H1 (cell line): ENCODE measurements around the gene WTIP. TPM values are rescaled to one million over a fixed set of nuclear protein-coding genes. Genes with fewer than 3 reads are reported as not detected.
A peak's percentile ranks its signal among the peaks of the same experiment; 100 is the strongest.

Experiments used
- CTCF ChIA-PET: fragments of 300-600 bp; sonication (Branson Sonifier 250); formaldehyde crosslinking; loops from one replicate; lab custom pipeline; 2021; ENCODE audit not compliant: partially characterized antibody; lab: Charles Lee
- POLR2A ChIA-PET: fragments of 300-600 bp; sonication (Branson Sonifier 250); formaldehyde crosslinking; loops from one replicate; lab custom pipeline; 2021; ENCODE audit warnings: inconsistent platforms; ENCODE audit not compliant: partially characterized antibody; lab: Charles Lee
- DNase-seq, 2 experiments: peaks; one replicate each; pipeline versions ENCODE4 v3.0.0 to v3.0.0-alpha.2; 2010 to 2022; ENCODE audit warnings: low spot score in 2 of 2, low read depth in 1 of 2, mixed read lengths in 1 of 2
- FAIRE-seq: peaks from 2 replicates; lab custom pipeline; 2011; peaks lifted over from hg19 to GRCh38; lab: Jason Lieb, UNC
- H2AFZ ChIP-seq: 2 replicates; pipeline ENCODE4 v1.8.1; 2012; ENCODE audit warnings: low read length, inconsistent platforms
- H2AK5ac ChIP-seq: 2 replicates; pipeline ENCODE4 v1.6.1; 2013; ENCODE audit warnings: low read depth, low read length
- H2BK120ac ChIP-seq: replicated peaks from 2 replicates; pipeline ENCODE3; 2013; ENCODE audit warnings: low read depth, low read length, inconsistent platforms
- H2BK12ac ChIP-seq: 2 replicates; pipeline ENCODE4 v1.6.1; 2013; ENCODE audit warnings: low read depth, low read length
- H2BK15ac ChIP-seq: 2 replicates; pipeline ENCODE4 v1.6.1; 2013; ENCODE audit warnings: low read length
- H2BK20ac ChIP-seq: 2 replicates; pipeline ENCODE4 v1.6.1; 2013; ENCODE audit warnings: low read length
- H2BK5ac ChIP-seq: 2 replicates; pipeline ENCODE4 v1.6.1; 2013; ENCODE audit warnings: low read depth, low read length
- H3K14ac ChIP-seq: 2 replicates; pipeline ENCODE4 v1.6.1; 2013; ENCODE audit warnings: inconsistent platforms; ENCODE audit not compliant: insufficient read length
- H3K18ac ChIP-seq: 2 replicates; pipeline ENCODE4 v1.6.1; 2013; ENCODE audit warnings: low read length; ENCODE audit errors: extremely low read depth
- H3K23ac ChIP-seq: 2 replicates; pipeline ENCODE4 v1.6.1; 2013; ENCODE audit warnings: inconsistent platforms; ENCODE audit not compliant: insufficient read length
- H3K23me2 ChIP-seq: 2 replicates; pipeline ENCODE4 v1.6.1; 2013; ENCODE audit warnings: low read depth, low read length
- H3K27ac ChIP-seq: 2 replicates; pipeline ENCODE4 v1.6.1; 2011; ENCODE audit warnings: low read depth, low read length, inconsistent platforms
- H3K27me3 ChIP-seq, 4 experiments: replicated peaks in 1 of 4; 1 replicate in 1 of 4; 2 replicates in 3 of 4; pipeline versions ENCODE4 v1.6.1 to v1.8.1; 2011 to 2013; ENCODE audit warnings: low read length in 3 of 4, mild to moderate bottlenecking in 3 of 4, inconsistent platforms in 2 of 4, mixed read lengths in 2 of 4, moderate library complexity in 1 of 4; ENCODE audit not compliant: control insufficient read depth in 3 of 4, insufficient read depth in 3 of 4; ENCODE audit errors: extremely low read depth in 1 of 4
- H3K36me3 ChIP-seq, 4 experiments: 2 replicates each; pipeline versions ENCODE4 v1.6.1 to v1.8.1; 2011 to 2013; ENCODE audit warnings: mild to moderate bottlenecking in 4 of 4, low read length in 3 of 4, moderate library complexity in 2 of 4, control low read depth in 1 of 4, inconsistent platforms in 1 of 4; ENCODE audit not compliant: insufficient read depth in 4 of 4, control insufficient read depth in 2 of 4
- H3K4ac ChIP-seq: replicated peaks from 2 replicates; pipeline ENCODE3; 2013; ENCODE audit warnings: low read length, low read depth, mixed read lengths, inconsistent platforms; ENCODE audit not compliant: insufficient read length
- H3K4me1 ChIP-seq, 4 experiments: replicated peaks in 1 of 4; 1 replicate in 1 of 4; 2 replicates in 3 of 4; pipeline versions ENCODE4 v1.6.1 to v1.8.1; 2011 to 2013; ENCODE audit warnings: low read length in 3 of 4, inconsistent platforms in 2 of 4, mixed read lengths in 1 of 4; ENCODE audit not compliant: insufficient read depth in 4 of 4, control insufficient read depth in 3 of 4
- H3K4me2 ChIP-seq, 2 experiments: 2 replicates each; pipeline versions ENCODE4 v1.6.1 to v1.8.1; 2011 to 2013; ENCODE audit warnings: low read depth in 2 of 2, low read length in 2 of 2, control low read depth in 1 of 2, inconsistent platforms in 1 of 2, mild to moderate bottlenecking in 1 of 2; ENCODE audit not compliant: insufficient read depth in 1 of 2
- H3K4me3 ChIP-seq, 4 experiments: fragments of 200-600, 300-600 bp in 1 of 4; sonication (generic), shearing (Covaris generic), sonication (Bioruptor Twin) in 1 of 4; 2 replicates each; pipeline versions ENCODE4 v1.5.1 to v1.8.1; 2011 to 2016; ENCODE audit warnings: low read length in 4 of 4, low read depth in 3 of 4, control low read depth in 2 of 4, inconsistent platforms in 2 of 4, mild to moderate bottlenecking in 2 of 4, mixed read lengths in 1 of 4, moderate library complexity in 1 of 4; ENCODE audit not compliant: insufficient read depth in 2 of 4; ENCODE audit errors: extremely low read depth in 1 of 4
- H3K56ac ChIP-seq: replicated peaks from 2 replicates; pipeline ENCODE3; 2013; ENCODE audit warnings: low read depth, mild to moderate bottlenecking, mixed read lengths, low read length, inconsistent platforms; ENCODE audit not compliant: insufficient read length
- H3K79me1 ChIP-seq: 2 replicates; pipeline ENCODE4 v1.6.1; 2013; ENCODE audit warnings: low read depth, low read length, control low read depth
- H3K79me2 ChIP-seq, 2 experiments: 2 replicates each; pipeline versions ENCODE4 v1.6.1 to v1.8.1; 2012 to 2013; ENCODE audit warnings: low read length in 2 of 2, mild to moderate bottlenecking in 2 of 2, inconsistent platforms in 1 of 2; ENCODE audit not compliant: insufficient read depth in 2 of 2, control insufficient read depth in 1 of 2
- H3K9ac ChIP-seq, 4 experiments: replicated peaks in 1 of 4; 1 replicate in 1 of 4; 2 replicates in 3 of 4; pipeline versions ENCODE4 v1.6.1 to v1.8.1; 2011 to 2013; ENCODE audit warnings: low read depth in 3 of 4, low read length in 3 of 4, control low read depth in 2 of 4, mild to moderate bottlenecking in 2 of 4, moderate library complexity in 2 of 4, inconsistent platforms in 1 of 4; ENCODE audit errors: extremely low read depth in 1 of 4
- H3K9me3 ChIP-seq, 2 experiments: 2 replicates each; pipeline versions ENCODE4 v1.6.1 to v1.8.1; 2012 to 2013; ENCODE audit warnings: mild to moderate bottlenecking in 2 of 2, moderate library complexity in 2 of 2, control low read depth in 1 of 2, inconsistent platforms in 1 of 2, low read depth in 1 of 2, low read length in 1 of 2, mixed read lengths in 1 of 2; ENCODE audit not compliant: insufficient read depth in 2 of 2
- H4K20me1 ChIP-seq, 2 experiments: replicated peaks in 1 of 2; 2 replicates each; pipeline versions ENCODE3 to v1.8.1; 2011 to 2013; ENCODE audit warnings: inconsistent platforms in 2 of 2, low read length in 2 of 2, mild to moderate bottlenecking in 1 of 2; ENCODE audit not compliant: insufficient read depth in 2 of 2, control insufficient read depth in 1 of 2
- H4K5ac ChIP-seq: 2 replicates; pipeline ENCODE4 v1.6.1; 2013; ENCODE audit warnings: low read length, low read depth, mixed read lengths, inconsistent platforms; ENCODE audit not compliant: insufficient read length
- H4K8ac ChIP-seq: 2 replicates; pipeline ENCODE4 v1.8.0; 2013; ENCODE audit warnings: mild to moderate bottlenecking, moderate library complexity, low read length, inconsistent platforms; ENCODE audit not compliant: insufficient read depth; ENCODE audit errors: extremely low read depth
- H4K91ac ChIP-seq: replicated peaks from 2 replicates; pipeline ENCODE3; 2013; ENCODE audit warnings: low read length, mixed read lengths, inconsistent platforms; ENCODE audit not compliant: insufficient read length
- CTCF ChIP-seq, 3 experiments: IDR thresholded peaks; 1 replicate in 2 of 3; 2 replicates in 1 of 3; pipeline versions ENCODE4 v1.5.1 to v1.6.1; 2011; ENCODE audit warnings: low read length in 3 of 3, mild to moderate bottlenecking in 3 of 3, inconsistent platforms in 2 of 3, low read depth in 1 of 3, moderate library complexity in 1 of 3; ENCODE audit not compliant: insufficient read depth in 1 of 3; ENCODE audit errors: control extremely low read depth in 1 of 3
- JUND ChIP-seq: IDR thresholded peaks from 2 replicates; pipeline ENCODE4 v1.6.1; 2011; ENCODE audit warnings: mild to moderate bottlenecking, improper control_type of control experiment, low read length
- POLR2AphosphoS5 ChIP-seq: IDR thresholded peaks from 2 replicates; pipeline ENCODE4 v1.6.1; 2011; ENCODE audit warnings: low read depth, low read length
- RXRA ChIP-seq: IDR thresholded peaks from 2 replicates; pipeline ENCODE4 v1.6.1; 2011; ENCODE audit warnings: low read depth, mild to moderate bottlenecking, low read length, moderate library complexity; ENCODE audit not compliant: insufficient read depth
- TAF1 ChIP-seq: IDR thresholded peaks from 2 replicates; pipeline ENCODE4 v1.6.1; 2011; ENCODE audit warnings: mild to moderate bottlenecking, low read depth, low read length
- TAF7 ChIP-seq: optimal IDR thresholded peaks from 2 replicates; pipeline ENCODE3; 2011; ENCODE audit warnings: low read depth, mild to moderate bottlenecking, inconsistent platforms, low read length, moderate library complexity, borderline replicate concordance
- TEAD4 ChIP-seq: IDR thresholded peaks from 2 replicates; pipeline ENCODE4 v1.6.1; 2012; ENCODE audit warnings: low read depth, low read length, inconsistent platforms, mixed read lengths
- ZNF274 ChIP-seq: IDR thresholded peaks from 2 replicates; pipeline ENCODE4 v1.7.0; 2012; ENCODE audit warnings: low read length, borderline replicate concordance; ENCODE audit errors: extremely low read depth
- WGBS, 2 experiments: shearing (Covaris generic) in 1 of 2; methylation state at CpG; one replicate each; pipeline versions ENCODE4 v1.1.6 to v1.1.7; 2013 to 2015; ENCODE audit warnings: low lambda C conversion rate in 2 of 2, mixed read lengths in 2 of 2, inconsistent platforms in 1 of 2, low coverage in 1 of 2, missing lambda C conversion rate in 1 of 2; ENCODE audit not compliant: insufficient replicate concordance in 2 of 2, insufficient coverage in 1 of 2, insufficient read length in 1 of 2; ENCODE audit errors: extremely low coverage in 1 of 2, missing lambda C conversion rate in 1 of 2; 5-methylcytosine and 5-hydroxymethylcytosine counted together
- polyA plus RNA-seq, 7 experiments: library from polyadenylated mRNA; depleted of rRNA in 3 of 7; stranded (reverse) in 5 of 7; unstranded in 2 of 7; fragments of >200 nt in 5 of 7; fragments of 200-250 nt in 2 of 7; gene quantifications; 1 replicate in 5 of 7; 2 replicates in 1 of 7; 4 replicates in 1 of 7; pipeline versions ENCODE4 v1.2.1 to v1.2.3, GENCODE V29; 2011 to 2013; ENCODE audit warnings: missing spikeins in 2 of 7, mixed read lengths in 2 of 7
- total RNA-seq: library from RNA; stranded (reverse); fragmentation: NEBNext Ultra II Directional; extraction: Animal tissue kit (Norgen Biotek cat#: 25700); gene quantifications from 2 replicates; pipeline ENCODE4 v1.2.1, GENCODE V29; 2021

Gene WTIP
- total and polyA plus RNA-seq, 2 of the 8 experiments (the other 6 are each of a cell fraction or from before 2014, with no cell fraction given): 8.7 to 15.4 TPM

GRCh38 chr19:34501339-34502320 lies 20.1 kb downstream of the WTIP start:
- H3K56ac ChIP-seq: no peak overlapping the region
- H2AK5ac ChIP-seq: no peak overlapping the region
- ChIA-PET CTCF (interaction anchor here (0.7 to 2.5 kb wide), 12 partner anchors 8 to 131 kb away, joined by 3 to 14 read pairs (median 5); no protein-coding TSS in a partner anchor), POLR2A (interaction anchor here (1.0 to 8.9 kb wide), 9 partner anchors 8 to 29 kb away, joined by 3 to 63 read pairs (median 5); partner anchors contain the start of gene WTIP)
- H3K4me1 ChIP-seq: peaks cover 0 to 8% (median 7%) of the 10 kb centered on the region in 4 experiments; a peak in 5 of 7 replicates
- no peak overlapping the region for H2BK120ac ChIP-seq
- H4K91ac ChIP-seq: no peak overlapping the region
- no peak overlapping the region for H2BK5ac ChIP-seq
- no peak overlapping the region for H3K27ac ChIP-seq
- no peak overlapping the region for H3K23ac ChIP-seq
- no peak overlapping the region; a peak in 1 of 8 replicates for H3K4me3 ChIP-seq
- no peaks in the 10 kb centered on the region for H3K9me3 ChIP-seq
- WGBS, 2 experiments: 36% methylated on average over 27 of the region's 40 CpGs; no CpG with 5 or more reads in 1 of the 2 experiments
- no peaks in the 10 kb centered on the region for H3K79me2 ChIP-seq
- H3K18ac ChIP-seq: no peak overlapping the region
- no peak overlapping the region for H4K8ac ChIP-seq
- no peak overlapping the region for H2BK20ac ChIP-seq
- FAIRE-seq (no peak), DNase-seq (peak; percentile 88 to 100)
- H3K9ac ChIP-seq: no peak overlapping the region
- H2AFZ ChIP-seq: no peak overlapping the region
- no peak overlapping the region; a peak in 1 of 4 replicates for H3K4me2 ChIP-seq
- no peaks in the 10 kb centered on the region for H3K79me1 ChIP-seq
- peaks cover 0 to 7% (median 2%) of the 10 kb centered on the region in 4 experiments; a peak in 3 of 8 replicates for H3K36me3 ChIP-seq
- H3K14ac ChIP-seq: no peak overlapping the region
- H4K5ac ChIP-seq: no peak overlapping the region
- no peak overlapping the region for H3K4ac ChIP-seq
- H2BK15ac ChIP-seq: peak overlapping the region; percentile 97; the same call in 1 of the 2 replicates
- H4K20me1 ChIP-seq: peaks cover 0 to 3% of the 10 kb centered on the region in 2 experiments
- peaks cover 2% of the 10 kb centered on the region; the same call in 1 of the 2 replicates for H3K23me2 ChIP-seq
- H2BK12ac ChIP-seq: no peak overlapping the region
- no peaks in the 10 kb centered on the region for H3K27me3 ChIP-seq
- no peak; the same call in 1 of the 2 replicates for TF ChIP-seq TAF1
- TF ChIP-seq TAF7: peak; percentile 41
- no peak for TF ChIP-seq ZNF274
- TF ChIP-seq TEAD4: no peak
- TF ChIP-seq RXRA: no peak
- TF ChIP-seq POLR2AphosphoS5: no peak
- TF ChIP-seq JUND: peak; percentile 41; the same call in 1 of the 2 replicates
- peak; percentile 98 to 100 (median 98) for TF ChIP-seq CTCF (IDR thresholded peaks at IDR 0.05; ENCODE audit: control extremely low read depth in 1 of 3, insufficient read depth in 1 of 3, low read depth in 1 of 3, low read length in 3 of 3)
